Lung (tissue), 12 donors: ENCODE results near the gene INSRR. TPM values are rescaled to one million over a fixed set of nuclear protein-coding genes. Genes with fewer than 3 reads are reported as not detected.

Experiments used
- ATAC-seq: fragments of 200-7000 bp; cut with Tn5 transposase; one replicate; pipeline ENCODE4 v1.9.1; 2020; ENCODE audit warnings: moderate number of reproducible peaks; ENCODE audit not compliant: insufficient read depth, low FRiP score
- DNase-seq, 3 donors: peaks; one replicate each; pipeline ENCODE4 v3.0.0-alpha.2; 2013 to 2017
- H3K27ac ChIP-seq, 2 donors: one replicate each; pipeline ENCODE4 v1.5.1; 2013; ENCODE audit warnings: mild to moderate bottlenecking in 2 of 2, moderate library complexity in 2 of 2, control low read depth in 1 of 2, inconsistent platforms in 1 of 2, low read depth in 1 of 2, low read length in 1 of 2
- H3K27me3 ChIP-seq, 3 donors: one replicate each; pipeline ENCODE4 v1.5.1; 2013; ENCODE audit warnings: low read length in 2 of 3; ENCODE audit not compliant: control insufficient read depth in 3 of 3, insufficient read depth in 3 of 3
- H3K36me3 ChIP-seq, 4 donors: one replicate each; pipeline ENCODE4 v1.5.1; 2013; ENCODE audit warnings: low read length in 4 of 4, mild to moderate bottlenecking in 1 of 4, moderate library complexity in 1 of 4; ENCODE audit not compliant: control insufficient read depth in 4 of 4, insufficient read depth in 4 of 4
- H3K4me1 ChIP-seq, 5 donors: one replicate each; pipeline ENCODE4 v1.5.1; 2013; ENCODE audit warnings: low read length in 5 of 5, mild to moderate bottlenecking in 2 of 5, moderate library complexity in 1 of 5; ENCODE audit not compliant: control insufficient read depth in 5 of 5, insufficient read depth in 5 of 5
- H3K4me3 ChIP-seq: one replicate; pipeline ENCODE4 v1.5.1; 2013; ENCODE audit warnings: mild to moderate bottlenecking, control low read depth, moderate library complexity
- H3K9ac ChIP-seq, 2 donors: one replicate each; pipeline ENCODE4 v1.5.1; 2013; ENCODE audit warnings: low read length in 2 of 2, control low read depth in 1 of 2; ENCODE audit not compliant: insufficient read depth in 1 of 2
- H3K9me3 ChIP-seq, 4 donors: one replicate each; pipeline ENCODE4 v1.5.1; 2013; ENCODE audit warnings: low read length in 3 of 4, mild to moderate bottlenecking in 1 of 4, moderate library complexity in 1 of 4; ENCODE audit not compliant: control insufficient read depth in 4 of 4, insufficient read depth in 3 of 4
- WGBS, 2 donors: extraction: QIAGEN DNeasy Blood & Tissue Kit; methylation state at CpG; one replicate each; pipeline ENCODE4 v1.1.7; 2013; 5-methylcytosine and 5-hydroxymethylcytosine counted together
- polyA plus RNA-seq, 2 donors: library from polyadenylated mRNA; stranded (reverse); fragments of 200-250 nt; gene quantifications; one replicate each; pipeline ENCODE4 v1.2.1, GENCODE V29; 2013
- total RNA-seq, 2 donors: library from RNA; depleted of rRNA in 1 of 2; stranded (reverse); fragments of >200 nt in 1 of 2; gene quantifications; one replicate each; pipeline ENCODE4 v1.2.1, GENCODE V29; 2014 to 2021
- TF ChIP-seq, protein P1 (sequence below): IDR thresholded peaks from 2 replicates; pipeline ENCODE4 v1.5.1; 2012; ENCODE audit warnings: mild to moderate bottlenecking; ENCODE audit errors: control extremely low read depth, extremely low read depth
- donor health status: control.
- donor health status: control.
- donor health status: Bipolar disorder and iron deficiency.
- donor health status: healthy.
- donor health status: DM: yes; HTN: yes; CAD: no.

Gene INSRR
- total and polyA plus RNA-seq, 4 donors = not detected

DNA sequence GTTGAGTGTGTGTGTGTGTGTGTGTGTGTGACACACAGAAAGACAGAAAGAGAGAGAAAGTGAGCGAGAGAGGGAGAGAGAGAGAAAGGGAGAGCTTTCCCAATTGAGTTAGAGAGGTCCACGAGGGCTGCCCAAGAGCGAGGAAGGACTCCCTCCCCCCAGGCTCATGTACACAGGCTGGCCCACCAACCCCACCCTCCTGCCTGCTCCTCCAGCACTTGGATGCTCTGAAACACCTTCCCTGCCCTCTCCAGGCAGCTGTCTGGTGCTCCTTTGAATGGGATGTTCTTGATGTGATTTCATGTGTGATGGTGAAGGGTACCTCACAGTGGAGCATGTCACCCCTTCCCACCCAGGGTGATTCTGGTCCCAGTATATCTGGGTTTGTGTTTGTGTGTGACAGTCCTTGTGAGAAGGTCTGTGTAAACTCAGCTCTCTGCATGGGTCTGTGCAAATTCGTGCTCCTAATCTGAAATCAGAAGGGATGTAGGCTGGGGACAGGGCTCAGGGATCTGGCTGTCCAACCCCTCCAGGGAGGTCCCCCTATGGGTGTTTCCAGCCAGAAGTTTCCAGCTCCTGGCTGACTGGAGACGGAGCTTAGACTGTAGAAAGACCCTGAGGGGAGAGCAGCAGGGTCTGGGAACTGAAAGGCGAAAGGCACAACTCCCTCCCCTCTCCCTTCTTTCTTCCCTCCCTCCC is 27.8 kb upstream of the INSRR start:
- Histone ChIP-seq H3K27me3 (peaks cover 0 to 7% (median 0%) of the 10 kb centered on the region in 3 donors), H3K4me1 (peaks cover 0 to 27% (median 4%) of the 10 kb centered on the region in 5 donors), H3K9ac (no peak overlapping the region), H3K4me3 (no peak overlapping the region), H3K36me3 (no peaks in the 10 kb centered on the region), H3K9me3 (no peaks in the 10 kb centered on the region), H3K27ac (no peak overlapping the region)
- ATAC-seq (no peak), DNase-seq (no peak)
- WGBS, 2 donors = 47 to 55% methylated on average over 6 of the region's 6 CpGs
- TF ChIP-seq, protein P1, sequence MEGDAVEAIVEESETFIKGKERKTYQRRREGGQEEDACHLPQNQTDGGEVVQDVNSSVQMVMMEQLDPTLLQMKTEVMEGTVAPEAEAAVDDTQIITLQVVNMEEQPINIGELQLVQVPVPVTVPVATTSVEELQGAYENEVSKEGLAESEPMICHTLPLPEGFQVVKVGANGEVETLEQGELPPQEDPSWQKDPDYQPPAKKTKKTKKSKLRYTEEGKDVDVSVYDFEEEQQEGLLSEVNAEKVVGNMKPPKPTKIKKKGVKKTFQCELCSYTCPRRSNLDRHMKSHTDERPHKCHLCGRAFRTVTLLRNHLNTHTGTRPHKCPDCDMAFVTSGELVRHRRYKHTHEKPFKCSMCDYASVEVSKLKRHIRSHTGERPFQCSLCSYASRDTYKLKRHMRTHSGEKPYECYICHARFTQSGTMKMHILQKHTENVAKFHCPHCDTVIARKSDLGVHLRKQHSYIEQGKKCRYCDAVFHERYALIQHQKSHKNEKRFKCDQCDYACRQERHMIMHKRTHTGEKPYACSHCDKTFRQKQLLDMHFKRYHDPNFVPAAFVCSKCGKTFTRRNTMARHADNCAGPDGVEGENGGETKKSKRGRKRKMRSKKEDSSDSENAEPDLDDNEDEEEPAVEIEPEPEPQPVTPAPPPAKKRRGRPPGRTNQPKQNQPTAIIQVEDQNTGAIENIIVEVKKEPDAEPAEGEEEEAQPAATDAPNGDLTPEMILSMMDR = no peak

DNA sequence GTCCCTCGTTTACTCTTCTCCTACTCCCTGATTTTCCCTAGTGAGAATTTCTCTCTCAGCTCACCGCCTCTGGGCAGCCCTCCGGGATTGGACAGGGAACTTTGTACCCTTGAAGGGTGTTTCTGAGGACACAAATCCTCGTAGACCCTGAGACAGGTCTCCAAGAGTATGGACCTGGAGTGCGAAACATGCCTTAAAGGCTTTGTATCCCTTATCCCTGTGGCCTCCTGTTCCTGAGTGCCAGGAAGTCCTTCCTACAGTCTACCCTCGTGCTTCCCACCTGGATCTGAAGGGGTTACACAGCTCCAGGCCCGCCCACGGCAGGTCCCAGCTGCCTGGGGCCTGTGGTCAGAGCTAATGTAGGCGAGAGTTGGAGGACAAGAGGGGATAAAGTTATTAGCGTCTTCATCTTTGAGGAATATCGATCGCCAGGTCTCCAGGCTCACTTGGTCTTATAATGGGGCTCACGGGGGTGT is 27.0 kb upstream of the INSRR start:
- ATAC-seq (no peak), DNase-seq (no peak)
- no peaks in the 10 kb centered on the region for H3K9me3 ChIP-seq
- H3K27me3 ChIP-seq = peaks cover 0 to 3% (median 0%) of the 10 kb centered on the region in 3 donors
- no peak overlapping the region for H3K4me3 ChIP-seq
- H3K4me1 ChIP-seq = peaks cover 0 to 27% (median 4%) of the 10 kb centered on the region in 5 donors
- no peak overlapping the region for H3K27ac ChIP-seq
- TF ChIP-seq, protein P1 = no peak
- WGBS, 2 donors = 74 to 78% methylated on average over 13 of the region's 13 CpGs
- no peaks in the 10 kb centered on the region for H3K36me3 ChIP-seq
- H3K9ac ChIP-seq = no peak overlapping the region

DNA sequence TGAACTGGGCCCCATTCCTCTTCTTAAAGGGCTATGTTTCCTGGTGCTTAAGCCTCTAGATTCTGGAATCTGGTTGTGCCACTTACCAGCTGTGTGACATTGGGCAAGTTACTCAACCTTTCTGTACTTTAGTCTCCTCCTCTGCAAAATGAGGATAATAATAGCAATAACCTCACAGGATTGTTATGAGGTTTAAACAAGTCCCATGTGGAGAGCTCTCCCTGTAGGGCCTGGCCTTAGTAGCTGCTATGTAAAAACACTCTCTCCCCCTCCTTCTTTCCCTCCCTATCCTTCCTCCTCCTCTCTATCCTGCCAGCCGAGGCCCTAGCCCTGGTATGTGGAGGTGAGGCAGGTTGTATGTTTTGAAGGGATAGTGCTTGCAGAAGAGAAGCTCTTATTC is 26.4 kb upstream of the INSRR start:
- no peaks in the 10 kb centered on the region for H3K36me3 ChIP-seq
- H3K9ac ChIP-seq = no peak overlapping the region
- ATAC-seq (no peak), DNase-seq (no peak)
- H3K27ac ChIP-seq = no peak overlapping the region
- H3K4me1 ChIP-seq = peaks cover 0 to 27% (median 4%) of the 10 kb centered on the region in 5 donors
- WGBS, 2 donors = 35 to 44% methylated on average over 1 of the region's 1 CpG
- TF ChIP-seq, protein P1 = no peak
- H3K9me3 ChIP-seq = no peaks in the 10 kb centered on the region
- H3K27me3 ChIP-seq = peaks cover 0 to 3% (median 0%) of the 10 kb centered on the region in 3 donors
- H3K4me3 ChIP-seq = no peak overlapping the region
